Measurements from ENCODE around the gene SEMA7A.

DNA sequence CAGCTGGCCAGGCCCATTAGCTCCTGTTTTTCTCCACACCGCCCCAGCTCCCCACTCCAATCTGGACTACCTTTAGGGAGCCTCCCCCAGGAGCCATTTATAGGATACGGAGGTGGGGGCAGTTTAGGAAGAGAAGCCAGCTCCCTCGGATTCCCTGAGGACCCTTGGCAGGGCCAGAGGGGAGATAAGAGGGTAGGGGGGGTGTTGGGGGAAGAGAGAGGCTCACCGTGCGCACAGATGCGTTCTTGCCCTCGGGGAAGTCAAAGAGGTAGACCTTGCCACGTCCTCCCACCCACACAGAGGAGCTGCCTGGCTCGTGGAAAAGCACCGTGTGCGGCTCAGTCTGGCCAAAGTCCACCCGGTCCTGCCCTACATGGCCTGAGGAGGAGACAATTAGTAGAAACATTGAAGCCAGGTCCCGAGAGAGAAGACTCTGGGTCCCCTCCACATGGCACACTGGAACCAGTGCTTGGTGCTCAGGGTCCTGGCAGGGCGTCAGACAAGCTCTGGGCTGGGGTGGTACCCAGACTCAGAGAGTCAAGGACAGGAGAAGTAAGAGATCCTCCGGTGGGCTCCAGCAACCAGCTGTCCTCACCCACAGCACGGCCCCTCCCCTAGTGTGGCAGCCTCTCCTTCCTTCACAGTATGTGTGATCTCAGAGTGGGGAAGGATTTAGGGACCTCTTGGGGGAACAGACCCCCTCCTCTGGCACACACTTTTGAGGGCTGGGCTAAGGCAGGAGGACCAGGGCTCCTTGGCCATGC is 15.0 kb downstream of the SEMA7A start:
- no peak for TF ChIP-seq SIN3A (IDR thresholded peaks at IDR 0.05; ENCODE audit: borderline replicate concordance, insufficient read depth, low read length)
- TF ChIP-seq, protein P1, sequence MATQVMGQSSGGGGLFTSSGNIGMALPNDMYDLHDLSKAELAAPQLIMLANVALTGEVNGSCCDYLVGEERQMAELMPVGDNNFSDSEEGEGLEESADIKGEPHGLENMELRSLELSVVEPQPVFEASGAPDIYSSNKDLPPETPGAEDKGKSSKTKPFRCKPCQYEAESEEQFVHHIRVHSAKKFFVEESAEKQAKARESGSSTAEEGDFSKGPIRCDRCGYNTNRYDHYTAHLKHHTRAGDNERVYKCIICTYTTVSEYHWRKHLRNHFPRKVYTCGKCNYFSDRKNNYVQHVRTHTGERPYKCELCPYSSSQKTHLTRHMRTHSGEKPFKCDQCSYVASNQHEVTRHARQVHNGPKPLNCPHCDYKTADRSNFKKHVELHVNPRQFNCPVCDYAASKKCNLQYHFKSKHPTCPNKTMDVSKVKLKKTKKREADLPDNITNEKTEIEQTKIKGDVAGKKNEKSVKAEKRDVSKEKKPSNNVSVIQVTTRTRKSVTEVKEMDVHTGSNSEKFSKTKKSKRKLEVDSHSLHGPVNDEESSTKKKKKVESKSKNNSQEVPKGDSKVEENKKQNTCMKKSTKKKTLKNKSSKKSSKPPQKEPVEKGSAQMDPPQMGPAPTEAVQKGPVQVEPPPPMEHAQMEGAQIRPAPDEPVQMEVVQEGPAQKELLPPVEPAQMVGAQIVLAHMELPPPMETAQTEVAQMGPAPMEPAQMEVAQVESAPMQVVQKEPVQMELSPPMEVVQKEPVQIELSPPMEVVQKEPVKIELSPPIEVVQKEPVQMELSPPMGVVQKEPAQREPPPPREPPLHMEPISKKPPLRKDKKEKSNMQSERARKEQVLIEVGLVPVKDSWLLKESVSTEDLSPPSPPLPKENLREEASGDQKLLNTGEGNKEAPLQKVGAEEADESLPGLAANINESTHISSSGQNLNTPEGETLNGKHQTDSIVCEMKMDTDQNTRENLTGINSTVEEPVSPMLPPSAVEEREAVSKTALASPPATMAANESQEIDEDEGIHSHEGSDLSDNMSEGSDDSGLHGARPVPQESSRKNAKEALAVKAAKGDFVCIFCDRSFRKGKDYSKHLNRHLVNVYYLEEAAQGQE (IDR thresholded peaks at IDR 0.05; ENCODE audit: insufficient read depth in 1 of 2, low read depth in 2 of 2, low read length in 2 of 2) = no peak
- TF ChIP-seq POLR2AphosphoS5 (IDR thresholded peaks at IDR 0.05; ENCODE audit: low read depth, low read length) = no peak
- TF ChIP-seq FOXP2 (optimal IDR thresholded peaks at IDR 0.05; ENCODE audit: borderline replicate concordance, extremely low read depth, extremely low read length, insufficient read depth) = no peak
- no peak for TF ChIP-seq TAF1 (IDR thresholded peaks at IDR 0.05; ENCODE audit: borderline replicate concordance, insufficient read depth, low read length)
